Left colon (tissue), 2 donors: ENCODE results near the gene BRMS1L. TPM values are rescaled to one million over a fixed set of nuclear protein-coding genes. Genes with fewer than 3 reads are reported as not detected.
"Not testable (repeated sequence)": the region's sequence is repeated elsewhere in the genome, so short reads cannot be mapped to it uniquely, and the experiment has no call there.

Experiments used
- ATAC-seq: fragments of 200-7000 bp; cut with Tn5 transposase; one replicate; pipeline ENCODE4 v1.9.1; 2020; ENCODE audit warnings: mild to moderate bottlenecking, moderate library complexity
- DNase-seq, 2 donors: peaks; one replicate each; pipeline ENCODE4 v3.0.0-alpha.2; 2020
- intact Hi-C, 2 donors: fragments of 100-400 bp; cut with DNase I in 1 of 2; cut with micrococcal nuclease in 1 of 2; formaldehyde crosslinking; loops; one replicate each; pipeline versions ENCODE4 v1.11.2 to v1.14.0; 2022; cut with DNase I, micrococcal nuclease
- long read RNA-seq: library from polyadenylated mRNA; unstranded; transcript quantifications from one replicate; pipeline ENCODE4 v2.0.0, GENCODE V29; 2021
- total RNA-seq, 2 donors: library from RNA; stranded (reverse); fragmentation: NEBNext Ultra II Directional; extraction: Animal tissue kit (Norgen Biotek cat#: 25700); gene quantifications; one replicate each; pipeline ENCODE4 v1.2.1, GENCODE V29; 2021
- donor health status: DM: no; HTN: no; CAD: no.
- donor health status: DM: yes; HTN: yes; CAD: no.

Gene BRMS1L
- total RNA-seq = 1 to 10 TPM; 3.2 to 5.0 TPM
- long read RNA-seq, transcript BRMS1L-201 (10 exons, 2,657 nt) = major isoform, 6 of 6 reads
- long read RNA-seq, partial matches to known transcripts = 0 of 6 reads
- long read RNA-seq, other reads (novel, unspliced or antisense) = 0 of 6 reads

- ATAC-seq = peak; percentile 92
- DNase-seq = peak; percentile 98 to 99
- intact Hi-C loops = no loop called here
Measured at GRCh38 chr14:35826218-35826951, at the start of gene BRMS1L. Gene BRMS1L (plus strand): TSS chr14:35826338. CDS start chr14:35826517, 179 bp downstream.

- ATAC-seq = no peak
- intact Hi-C loops = no loop called here
- no peak for DNase-seq
Measured at GRCh38 chr14:35776823-35777222, 49.3 kb upstream of the BRMS1L start.

- DNase-seq, ATAC-seq, intact Hi-C loops: not testable (repeated sequence)
Measured at GRCh38 chr14:35777550-35777949, 48.6 kb upstream of the BRMS1L start.

- intact Hi-C loops = no loop called here
- ATAC-seq = no peak
Measured at GRCh38 chr14:35779368-35779767, 46.8 kb upstream of the BRMS1L start.

GRCh38 chr14:35783699-35784098 is 42.4 kb upstream of the BRMS1L start:
- intact Hi-C loops = no loop called here
- DNase-seq (no peak), ATAC-seq (no peak)

More at GRCh38 chr14:35779368-35779767, 46.8 kb upstream of the BRMS1L start:
- DNase-seq = no peak

- ATAC-seq (no peak), DNase-seq (no peak)
- intact Hi-C loops = no loop called here
Measured at GRCh38 chr14:35786856-35787255, 39.3 kb upstream of the BRMS1L start.

GRCh38 chr14:35789651-35790050 is 36.5 kb upstream of the BRMS1L start:
- no peak for DNase-seq
- intact Hi-C loops = no loop called here
- ATAC-seq = no peak

- intact Hi-C loops = no loop called here
- DNase-seq (no peak), ATAC-seq (no peak)
Measured at GRCh38 chr14:35797796-35798195, 28.3 kb upstream of the BRMS1L start.

GRCh38 chr14:35806006-35806907 is 19.9 kb upstream of the BRMS1L start:
- intact Hi-C loops = no loop called here
- peak; percentile 48 for ATAC-seq

GRCh38 chr14:35807131-35807961 is 18.8 kb upstream of the BRMS1L start:
- intact Hi-C loops = no loop called here
- ATAC-seq (no peak), DNase-seq (no peak)

More at GRCh38 chr14:35806006-35806907, 19.9 kb upstream of the BRMS1L start:
- no peak for DNase-seq

GRCh38 chr14:35808076-35808637 is 18.0 kb upstream of the BRMS1L start:
- intact Hi-C loops = no loop called here
- DNase-seq = peak; percentile 54 to 76
- ATAC-seq = peak; percentile 44

- ATAC-seq = peak; percentile 91
- intact Hi-C loops = not testable (repeated sequence)
Measured at GRCh38 chr14:35808638-35809563, 17.2 kb upstream of the BRMS1L start, which contains the start of gene RALGAPA1. Gene RALGAPA1 (minus strand): TSS chr14:35809295. CDS start chr14:35808835, 460 bp downstream.

GRCh38 chr14:35809597-35809996 is 16.5 kb upstream of the BRMS1L start:
- ATAC-seq = no peak
- DNase-seq = no peak
- intact Hi-C loops = no loop called here

More at GRCh38 chr14:35808638-35809563, 17.2 kb upstream of the BRMS1L start, which contains the start of gene RALGAPA1:
- peak; percentile 93 to 96 for DNase-seq

GRCh38 chr14:35810963-35811362 is 15.2 kb upstream of the BRMS1L start:
- intact Hi-C loops = no loop called here
- ATAC-seq = no peak
- DNase-seq = no peak

GRCh38 chr14:35814371-35815005 is 11.7 kb upstream of the BRMS1L start:
- ATAC-seq (peak; percentile 62), DNase-seq (peak; percentile 41 to 78)
- intact Hi-C loops = no loop called here

- intact Hi-C loops = no loop called here
- ATAC-seq = peak; percentile 71
- DNase-seq = peak in 1 of 2 donors; percentile 41
Measured at GRCh38 chr14:35818346-35819115, 7.6 kb upstream of the BRMS1L start.
